Prostate gland (tissue), 2 donors: ENCODE data around the gene SMIM20.

Experiments used
- CTCF ChIP-seq, 4 experiments: fragments of 200-600 bp in 2 of 4; fragments of 450-650 bp in 2 of 4; sonication (generic) in 2 of 4; IDR thresholded peaks; 1 replicate in 3 of 4; 2 replicates in 1 of 4; pipeline ENCODE4 v1.5.1; 2016 to 2019; ENCODE audit warnings: antibody characterized with exemption in 4 of 4, mild to moderate bottlenecking in 2 of 4, moderate library complexity in 2 of 4
- POLR2A ChIP-seq: fragments of 450-650 bp; IDR thresholded peaks from one replicate; pipeline ENCODE4 v1.6.1; 2016; ENCODE audit warnings: antibody characterized with exemption, mild to moderate bottlenecking
- POLR2AphosphoS5 ChIP-seq: sonication (generic); formaldehyde crosslinking; IDR thresholded peaks from one replicate; pipeline ENCODE4 v1.6.1; 2017; ENCODE audit warnings: antibody characterized with exemption

- TF ChIP-seq CTCF (IDR thresholded peaks at IDR 0.05) (no peak), POLR2AphosphoS5 (no peak), POLR2A (no peak)
Measured at GRCh38 chr4:25870081-25870480, 43.9 kb upstream of the SMIM20 start.
